Endodermal cell (in vitro differentiated cells): Measurements from ENCODE around the gene CYP2A7. TPM values are rescaled to one million over a fixed set of nuclear protein-coding genes. Genes with fewer than 3 reads are reported as not detected.
"Not testable (repeated sequence)": the region's sequence is repeated elsewhere in the genome, so short reads cannot be mapped to it uniquely, and the experiment has no call there.

Experiments used
- DNase-seq: peaks from one replicate; pipeline ENCODE4 v3.0.0-alpha.2; 2017
- H3K27ac ChIP-seq: 2 replicates; pipeline ENCODE4 v1.5.1; 2013; ENCODE audit warnings: mild to moderate bottlenecking, low read depth, low read length, moderate library complexity
- H3K27me3 ChIP-seq: 2 replicates; pipeline ENCODE4 v1.6.1; 2013; ENCODE audit warnings: mild to moderate bottlenecking, low read length, moderate library complexity; ENCODE audit not compliant: insufficient read depth, control insufficient read depth, poor library complexity, severe bottlenecking
- H3K36me3 ChIP-seq: 2 replicates; pipeline ENCODE4 v1.7.0; 2013; ENCODE audit warnings: mild to moderate bottlenecking, low read length, moderate library complexity; ENCODE audit not compliant: control insufficient read depth, insufficient read depth
- H3K4me1 ChIP-seq: one replicate; pipeline ENCODE4 v1.7.0; 2013; ENCODE audit warnings: low read length; ENCODE audit not compliant: control insufficient read depth, insufficient read depth
- H3K4me3 ChIP-seq: 2 replicates; pipeline ENCODE4 v1.5.1; 2013; ENCODE audit warnings: mild to moderate bottlenecking, low read length, moderate library complexity
- H3K9ac ChIP-seq: 2 replicates; pipeline ENCODE4 v1.6.1; 2013; ENCODE audit warnings: mild to moderate bottlenecking, low read length, moderate library complexity; ENCODE audit not compliant: poor library complexity, severe bottlenecking; ENCODE audit errors: extremely low read depth
- H3K9me3 ChIP-seq: 2 replicates; pipeline ENCODE4 v1.6.1; 2013; ENCODE audit warnings: mild to moderate bottlenecking, low read length, moderate library complexity; ENCODE audit not compliant: control insufficient read depth
- H3K27ac Mint-ChIP-seq: 2 replicates; pipeline ENCODE4 v1.8.0; 2020; ENCODE audit warnings: mixed read lengths
- H3K27me3 Mint-ChIP-seq: 2 replicates; pipeline ENCODE4 v1.8.0; 2021; ENCODE audit warnings: mild to moderate bottlenecking, mixed read lengths; ENCODE audit not compliant: insufficient read depth
- H3K36me3 Mint-ChIP-seq: 2 replicates; pipeline ENCODE4 v1.8.0; 2020; ENCODE audit warnings: low read depth, mixed read lengths
- H3K4me1 Mint-ChIP-seq: 2 replicates; pipeline ENCODE4 v1.8.0; 2020; ENCODE audit warnings: mixed read lengths
- H3K4me3 Mint-ChIP-seq: 2 replicates; pipeline ENCODE4 v1.8.0; 2020; ENCODE audit warnings: mild to moderate bottlenecking, moderate library complexity, mixed read lengths
- H3K9me3 Mint-ChIP-seq: 2 replicates; pipeline ENCODE4 v1.8.0; 2020; ENCODE audit warnings: mild to moderate bottlenecking, mixed read lengths
- WGBS, 2 experiments: methylation state at CpG; one replicate each; pipeline versions ENCODE4 v1.1.5 to v1.1.7; 2013; ENCODE audit warnings: missing lambda C conversion rate in 2 of 2, mixed read lengths in 1 of 2; ENCODE audit not compliant: insufficient coverage in 1 of 2, insufficient read length in 1 of 2; 5-methylcytosine and 5-hydroxymethylcytosine counted together
- total RNA-seq, 2 donors: library from RNA; stranded (reverse); fragmentation: NEBNext Ultra II Directional in 1 of 2; extraction: Animal tissue kit (Norgen Biotek cat#: 25700) in 1 of 2; gene quantifications; 2 replicates in 1 of 2; 3 replicates in 1 of 2; pipeline ENCODE4 v1.2.1, GENCODE V29; 2021
- TF ChIP-seq, protein P1 (sequence below): fragments of 200-600 bp; sonication (generic); conservative IDR thresholded peaks from 2 replicates; pipeline ENCODE4 v1.5.0; 2021; ENCODE audit warnings: antibody characterized with exemption, mild to moderate bottlenecking

The CYP2A7 gene
- total RNA-seq, 2 donors from 2014 or later = not detected

DNA sequence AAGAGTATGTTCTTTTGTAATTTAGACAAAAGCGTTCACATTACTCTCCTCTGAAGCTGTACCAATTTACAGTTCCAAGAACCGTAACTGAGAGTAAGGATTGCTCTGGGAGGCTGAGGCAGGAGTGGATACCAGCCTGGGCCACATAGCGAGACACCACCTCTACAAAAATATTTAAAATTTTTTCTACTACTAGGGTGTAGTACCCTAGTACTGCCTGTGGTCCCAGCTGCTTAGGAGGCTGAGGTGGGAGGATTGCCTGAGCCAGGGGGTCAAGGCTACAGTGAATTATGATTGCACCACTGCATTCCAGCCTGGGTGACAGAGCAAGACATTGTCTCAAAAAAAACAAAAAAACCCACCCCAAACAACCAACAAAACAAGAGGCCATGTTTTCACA lies 19.7 kb downstream of the CYP2A7 start:
- H3K27me3 Mint-ChIP-seq = peaks cover 50% of the 10 kb centered on the region
- Histone ChIP-seq H3K4me1 (no peaks in the 10 kb centered on the region), H3K27ac (no peak overlapping the region), H3K36me3 (no peaks in the 10 kb centered on the region), H3K27me3 (peaks cover 4% of the 10 kb centered on the region), H3K4me3 (no peak overlapping the region), H3K9ac (no peak overlapping the region), H3K9me3 (no peaks in the 10 kb centered on the region)
- TF ChIP-seq, protein P1, sequence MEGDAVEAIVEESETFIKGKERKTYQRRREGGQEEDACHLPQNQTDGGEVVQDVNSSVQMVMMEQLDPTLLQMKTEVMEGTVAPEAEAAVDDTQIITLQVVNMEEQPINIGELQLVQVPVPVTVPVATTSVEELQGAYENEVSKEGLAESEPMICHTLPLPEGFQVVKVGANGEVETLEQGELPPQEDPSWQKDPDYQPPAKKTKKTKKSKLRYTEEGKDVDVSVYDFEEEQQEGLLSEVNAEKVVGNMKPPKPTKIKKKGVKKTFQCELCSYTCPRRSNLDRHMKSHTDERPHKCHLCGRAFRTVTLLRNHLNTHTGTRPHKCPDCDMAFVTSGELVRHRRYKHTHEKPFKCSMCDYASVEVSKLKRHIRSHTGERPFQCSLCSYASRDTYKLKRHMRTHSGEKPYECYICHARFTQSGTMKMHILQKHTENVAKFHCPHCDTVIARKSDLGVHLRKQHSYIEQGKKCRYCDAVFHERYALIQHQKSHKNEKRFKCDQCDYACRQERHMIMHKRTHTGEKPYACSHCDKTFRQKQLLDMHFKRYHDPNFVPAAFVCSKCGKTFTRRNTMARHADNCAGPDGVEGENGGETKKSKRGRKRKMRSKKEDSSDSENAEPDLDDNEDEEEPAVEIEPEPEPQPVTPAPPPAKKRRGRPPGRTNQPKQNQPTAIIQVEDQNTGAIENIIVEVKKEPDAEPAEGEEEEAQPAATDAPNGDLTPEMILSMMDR = peak; percentile 46
- 94% methylated on average over 2 of the region's 3 CpGs; no CpG with 5 or more reads in 1 of the 2 experiments for WGBS, 2 experiments
- H3K9me3 Mint-ChIP-seq = no peaks in the 10 kb centered on the region
- H3K4me1 Mint-ChIP-seq = no peaks in the 10 kb centered on the region
- no peaks in the 10 kb centered on the region for H3K36me3 Mint-ChIP-seq
- no peak for DNase-seq
- H3K4me3 Mint-ChIP-seq = no peak overlapping the region
- H3K27ac Mint-ChIP-seq = no peak overlapping the region

DNA sequence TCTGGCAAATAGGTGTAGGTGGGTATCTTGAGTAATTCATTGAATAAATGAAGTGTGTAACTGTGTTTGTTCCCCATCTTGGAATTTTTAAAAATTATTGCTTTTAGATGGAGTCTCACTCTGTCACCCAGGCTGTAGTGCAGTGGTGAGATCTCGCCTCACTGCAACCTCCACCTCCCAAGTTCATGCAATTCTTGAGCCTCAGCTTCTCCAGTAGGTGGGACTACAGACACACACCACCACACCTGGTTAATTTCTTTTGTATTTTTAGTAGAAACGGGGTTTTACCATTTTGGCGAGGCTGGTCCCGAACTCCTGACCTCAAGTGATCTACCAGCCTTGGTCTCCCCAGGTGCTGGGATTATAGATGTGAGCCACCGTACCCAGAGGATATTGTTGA lies 23.9 kb downstream of the CYP2A7 start:
- DNase-seq = no peak
- TF ChIP-seq, protein P1 = peak; percentile 50
- no peaks in the 10 kb centered on the region for H3K9me3 ChIP-seq
- no peak overlapping the region for H3K9ac ChIP-seq
- H3K4me1 ChIP-seq = no peaks in the 10 kb centered on the region
- H3K4me3 ChIP-seq = no peak overlapping the region
- peaks cover 4% of the 10 kb centered on the region for H3K27me3 ChIP-seq
- Mint-ChIP-seq H3K27ac (no peak overlapping the region), H3K4me1 (no peaks in the 10 kb centered on the region), H3K27me3 (peaks cover 65% of the 10 kb centered on the region), H3K36me3 (no peaks in the 10 kb centered on the region), H3K4me3 (no peak overlapping the region), H3K9me3 (no peaks in the 10 kb centered on the region)
- H3K27ac ChIP-seq = no peak overlapping the region
- H3K36me3 ChIP-seq = no peaks in the 10 kb centered on the region
- WGBS, 2 experiments = 80 to 92% methylated on average over 5 of the region's 5 CpGs

DNA sequence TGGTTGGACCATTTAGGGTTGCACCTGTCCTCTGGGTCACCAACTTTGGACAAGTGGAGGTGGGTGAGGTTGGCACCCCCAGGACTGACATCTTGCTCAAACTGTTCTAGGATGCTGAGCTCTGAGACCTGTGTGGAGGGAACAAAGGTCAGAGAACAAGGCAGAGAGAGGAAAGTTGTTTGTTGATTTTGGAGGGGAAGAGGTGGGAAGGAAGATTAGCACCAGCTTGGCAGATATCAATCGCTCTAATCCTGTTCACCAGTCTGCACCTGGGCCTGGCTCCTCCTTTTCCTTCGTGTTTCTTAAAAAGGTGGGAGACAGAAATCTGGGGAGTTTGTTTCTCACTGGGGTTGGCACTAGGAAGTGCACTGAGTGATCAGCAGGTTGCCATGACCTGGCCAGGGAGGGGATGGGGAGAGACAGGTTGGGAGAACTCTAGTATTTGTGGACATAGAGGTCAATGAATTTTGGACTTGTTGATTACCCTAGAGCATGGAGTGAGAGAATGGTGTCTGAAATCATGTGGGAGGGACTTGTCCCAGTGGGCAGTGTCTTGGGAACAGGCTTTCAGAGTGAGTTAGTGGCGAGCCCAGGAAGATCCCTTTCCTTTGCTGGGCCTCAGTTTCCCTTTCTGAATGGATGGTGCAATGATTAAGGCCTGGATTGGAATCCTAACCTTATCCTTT lies 29.4 kb downstream of the CYP2A7 start:
- H3K27me3 ChIP-seq = peaks cover 42% of the 10 kb centered on the region
- 59 to 80% methylated on average over 1 to 2 of the region's 3 CpGs for WGBS, 2 experiments

DNA sequence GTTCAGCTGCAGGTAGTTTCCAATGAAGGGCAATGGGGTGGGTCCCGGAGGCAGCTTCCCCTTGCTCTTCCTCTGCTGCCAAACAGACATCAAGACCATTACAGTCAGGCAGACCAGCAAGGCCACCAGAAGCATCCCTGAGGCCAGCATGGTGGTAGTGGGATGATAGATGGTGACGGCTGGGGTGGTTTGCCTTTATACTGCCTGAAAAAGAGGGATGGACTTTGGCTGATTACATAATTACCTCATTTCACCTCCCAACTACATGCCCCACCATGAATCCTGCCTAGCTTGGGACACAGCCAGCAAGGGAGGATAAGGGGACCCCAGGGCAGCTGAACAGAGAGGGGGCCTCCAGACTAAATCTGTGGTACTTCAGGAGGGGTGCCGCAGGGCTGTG lies 31.8 kb downstream of the CYP2A7 start, which contains the start of gene CYP2A6:
Gene CYP2A6 (minus strand): TSS at position 171 of the 400 bp plus-strand sequence. CDS start 21 bp downstream, at position 150.
- not testable (repeated sequence) for H3K36me3 ChIP-seq, H3K36me3 Mint-ChIP-seq, H3K4me3 ChIP-seq, H3K4me1 Mint-ChIP-seq, H3K4me1 ChIP-seq, H3K9me3 Mint-ChIP-seq, H3K9me3 ChIP-seq, H3K27ac Mint-ChIP-seq, H3K27ac ChIP-seq, H3K4me3 Mint-ChIP-seq, DNase-seq, H3K9ac ChIP-seq
- 97 to 100% methylated on average over 1 to 2 of the region's 3 CpGs for WGBS, 2 experiments
- peaks cover 56% of the 10 kb centered on the region for H3K27me3 ChIP-seq
- H3K27me3 Mint-ChIP-seq = peaks cover 84% of the 10 kb centered on the region

More for the DNA sequence above, 29.4 kb downstream of the CYP2A7 start:
- peaks cover 71% of the 10 kb centered on the region for H3K27me3 Mint-ChIP-seq
- not testable (repeated sequence) for H3K9me3 ChIP-seq, H3K4me1 Mint-ChIP-seq, H3K9me3 Mint-ChIP-seq, H3K4me3 Mint-ChIP-seq, H3K4me1 ChIP-seq, H3K36me3 ChIP-seq, H3K27ac ChIP-seq, H3K27ac Mint-ChIP-seq, H3K9ac ChIP-seq, H3K4me3 ChIP-seq, H3K36me3 Mint-ChIP-seq
- DNase-seq = peak; percentile 53

DNA sequence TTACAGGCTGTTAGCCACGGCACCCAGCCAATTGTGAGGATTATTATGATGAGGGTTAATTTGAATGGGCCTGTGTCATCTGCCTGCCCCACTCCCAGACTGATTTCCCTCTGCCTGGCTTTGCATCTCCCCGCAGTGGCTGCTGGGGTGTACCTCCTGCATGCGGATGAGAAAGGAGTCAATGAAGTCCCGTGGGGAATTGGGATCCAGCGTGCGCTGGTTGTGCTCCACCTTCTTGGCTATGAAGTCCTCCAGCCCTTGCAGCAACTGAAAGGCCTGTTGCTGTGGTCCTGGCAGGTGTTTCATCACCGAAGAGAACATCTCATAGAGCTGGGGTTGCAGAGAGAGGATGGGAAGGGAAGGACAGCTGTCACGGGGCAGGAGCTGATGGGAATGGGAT lies 35.3 kb downstream of the CYP2A7 start:
- 94% methylated on average over 7 of the region's 8 CpGs; no CpG with 5 or more reads in 1 of the 2 experiments for WGBS, 2 experiments
- H3K27ac Mint-ChIP-seq, H3K4me1 Mint-ChIP-seq, H3K36me3 Mint-ChIP-seq, H3K4me1 ChIP-seq, H3K36me3 ChIP-seq, H3K4me3 ChIP-seq, H3K9me3 ChIP-seq, DNase-seq, H3K4me3 Mint-ChIP-seq, H3K9ac ChIP-seq, H3K27ac ChIP-seq, H3K9me3 Mint-ChIP-seq: not testable (repeated sequence)
- H3K27me3 ChIP-seq = peaks cover 60% of the 10 kb centered on the region
- peaks cover 86% of the 10 kb centered on the region for H3K27me3 Mint-ChIP-seq

DNA sequence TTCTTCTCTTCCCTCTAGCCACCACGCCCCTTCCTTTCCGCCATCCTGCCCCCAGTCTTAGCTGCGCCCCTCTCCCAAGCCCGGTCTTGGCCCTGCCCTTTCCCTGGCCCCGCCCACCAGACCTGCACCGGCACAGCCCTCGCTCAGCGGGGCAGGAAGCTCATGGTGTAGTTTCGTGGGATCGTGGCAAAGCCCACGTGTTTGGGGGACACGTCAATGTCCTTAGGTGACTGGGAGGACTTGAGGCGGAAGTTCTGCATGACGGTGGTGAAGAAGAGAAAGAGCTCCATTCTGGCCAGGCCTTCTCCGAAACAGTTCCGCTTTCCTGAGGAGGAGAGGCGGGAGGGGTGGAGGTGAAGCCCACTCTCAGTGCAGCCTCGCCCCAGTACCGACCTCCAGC lies 38.4 kb downstream of the CYP2A7 start:
- H3K27ac ChIP-seq, H3K4me1 Mint-ChIP-seq, H3K27ac Mint-ChIP-seq, H3K36me3 ChIP-seq, H3K9me3 ChIP-seq, H3K9ac ChIP-seq, H3K36me3 Mint-ChIP-seq, H3K9me3 Mint-ChIP-seq, H3K4me3 ChIP-seq, H3K4me1 ChIP-seq: not testable (repeated sequence)
- H3K27me3 ChIP-seq = peaks cover 30% of the 10 kb centered on the region
- WGBS, 2 experiments = 25 to 27% methylated on average over 4 to 13 of the region's 19 CpGs
- Mint-ChIP-seq H3K27me3 (peaks cover 81% of the 10 kb centered on the region), H3K4me3 (peak overlapping the region; percentile 52)
- DNase-seq = peak; percentile 84
